NCI-H2196 (cell line): Measurements from ENCODE around the gene DOC2A.

ENCODE experiments used
- DNase-seq: peaks from one replicate; lab custom pipeline; 2025; ENCODE audit not compliant: unreplicated experiment; lab: John Stamatoyannopoulos, UW

Gene DOC2A

DNA sequence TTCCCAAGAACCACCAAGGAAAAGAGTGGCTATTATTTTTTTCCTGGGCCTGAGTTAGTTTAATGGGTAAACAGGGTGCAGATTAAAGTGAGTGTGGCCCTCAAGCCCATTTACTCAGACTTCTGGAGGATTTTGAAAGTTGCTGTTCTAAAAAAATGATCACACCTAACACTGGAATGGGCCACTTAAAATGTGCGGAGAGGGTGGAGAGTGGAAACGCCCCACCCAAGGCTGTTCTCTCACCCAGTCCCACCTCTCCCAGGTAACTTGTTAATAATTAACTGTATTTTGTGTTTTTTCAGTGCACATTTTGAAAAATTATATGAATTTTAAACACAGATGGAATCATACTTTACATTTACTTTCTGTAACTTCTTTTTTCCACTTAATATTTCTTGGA is 20.8 kb downstream of the DOC2A start:
- DNase-seq = no peak

DNA sequence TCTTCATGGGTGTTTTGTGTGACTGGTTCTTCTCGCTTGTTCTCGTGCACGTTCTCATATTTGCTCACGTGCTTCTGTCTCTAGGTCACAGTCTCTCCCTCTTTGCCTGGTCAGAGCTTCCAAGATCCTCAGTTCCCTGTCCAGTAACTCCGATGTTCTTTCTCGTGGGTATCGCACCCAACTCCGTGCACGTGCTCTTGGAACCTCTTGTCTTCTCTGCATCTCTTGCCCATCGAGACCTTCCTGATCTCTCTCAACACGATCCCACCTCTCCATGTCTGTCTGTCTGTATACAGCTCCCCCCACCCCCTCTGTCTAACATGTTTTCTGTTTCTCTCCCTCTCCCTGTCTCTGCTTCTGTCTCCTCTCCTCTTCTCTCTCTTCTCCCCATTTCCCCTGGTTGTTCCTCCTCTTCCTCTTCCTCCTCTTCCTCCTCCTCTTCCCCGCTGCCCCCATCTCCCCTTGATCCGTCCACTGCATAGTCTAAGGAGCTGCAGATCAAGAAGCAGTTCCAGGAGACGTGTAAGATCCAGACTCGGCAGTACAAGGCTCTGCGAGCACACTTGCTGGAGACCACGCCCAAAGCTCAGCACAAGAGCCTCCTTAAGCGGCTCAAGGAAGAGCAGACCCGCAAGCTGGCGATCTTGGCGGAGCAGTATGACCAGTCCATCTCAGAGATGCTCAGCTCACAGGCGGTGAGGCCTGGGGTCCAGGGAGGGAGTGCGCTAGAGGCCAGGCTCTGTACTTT is 21.5 kb downstream of the DOC2A start:
- no peak for DNase-seq

DNA sequence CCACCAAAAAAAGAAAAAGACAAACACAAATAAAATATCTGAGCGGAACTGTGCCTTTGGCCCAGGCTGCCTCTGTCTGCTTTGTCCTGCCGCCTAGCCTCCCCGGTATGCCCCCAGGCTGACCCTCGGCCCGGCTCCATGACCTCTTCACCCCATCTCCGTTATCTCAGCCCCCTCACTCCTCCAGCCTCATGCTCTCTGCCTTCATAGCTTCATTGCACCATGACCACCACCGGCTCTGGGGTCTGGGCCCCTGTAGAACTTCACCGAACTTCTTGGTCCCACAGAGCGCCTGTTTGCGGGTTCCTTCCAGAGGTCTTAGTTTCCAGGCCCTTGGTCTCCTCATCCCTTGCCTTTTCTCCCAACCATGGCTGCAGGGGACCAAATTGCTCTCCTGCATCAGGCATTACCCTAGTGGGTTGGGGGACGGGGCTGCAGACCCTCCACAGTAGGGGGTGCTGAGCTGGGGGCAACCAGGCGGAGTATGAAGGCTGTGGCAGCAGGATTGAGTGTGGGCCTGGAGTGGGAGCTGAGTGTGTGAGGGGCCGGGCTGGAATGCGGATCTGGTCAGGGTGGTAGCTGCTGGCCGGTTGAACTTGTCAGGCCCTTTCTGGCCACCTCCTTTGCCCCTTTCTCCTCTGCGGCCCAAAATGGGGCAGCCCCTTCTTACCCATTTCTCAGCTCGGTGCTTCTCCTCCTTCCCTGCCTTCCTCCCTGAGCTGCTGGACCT is 22.3 kb downstream of the DOC2A start:
- no peak for DNase-seq

DNA sequence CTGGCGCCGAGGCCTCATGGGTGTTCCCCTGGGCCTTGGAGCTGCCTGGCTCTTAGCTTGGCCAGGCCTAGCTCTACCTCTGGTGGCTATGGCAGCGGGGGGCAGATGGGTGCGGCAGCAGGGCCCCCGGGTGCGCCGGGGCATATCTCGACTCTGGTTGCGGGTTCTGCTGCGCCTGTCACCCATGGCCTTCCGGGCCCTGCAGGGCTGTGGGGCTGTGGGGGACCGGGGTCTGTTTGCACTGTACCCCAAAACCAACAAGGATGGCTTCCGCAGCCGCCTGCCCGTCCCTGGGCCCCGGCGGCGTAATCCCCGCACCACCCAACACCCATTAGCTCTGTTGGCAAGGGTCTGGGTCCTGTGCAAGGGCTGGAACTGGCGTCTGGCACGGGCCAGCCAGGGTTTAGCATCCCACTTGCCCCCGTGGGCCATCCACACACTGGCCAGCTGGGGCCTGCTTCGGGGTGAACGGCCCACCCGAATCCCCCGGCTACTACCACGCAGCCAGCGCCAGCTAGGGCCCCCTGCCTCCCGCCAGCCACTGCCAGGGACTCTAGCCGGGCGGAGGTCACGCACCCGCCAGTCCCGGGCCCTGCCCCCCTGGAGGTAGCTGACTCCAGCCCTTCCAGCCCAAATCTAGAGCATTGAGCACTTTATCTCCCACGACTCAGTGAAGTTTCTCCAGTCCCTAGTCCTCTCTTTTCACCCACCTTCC is 23.3 kb downstream of the DOC2A start:
- no peak for DNase-seq

DNA sequence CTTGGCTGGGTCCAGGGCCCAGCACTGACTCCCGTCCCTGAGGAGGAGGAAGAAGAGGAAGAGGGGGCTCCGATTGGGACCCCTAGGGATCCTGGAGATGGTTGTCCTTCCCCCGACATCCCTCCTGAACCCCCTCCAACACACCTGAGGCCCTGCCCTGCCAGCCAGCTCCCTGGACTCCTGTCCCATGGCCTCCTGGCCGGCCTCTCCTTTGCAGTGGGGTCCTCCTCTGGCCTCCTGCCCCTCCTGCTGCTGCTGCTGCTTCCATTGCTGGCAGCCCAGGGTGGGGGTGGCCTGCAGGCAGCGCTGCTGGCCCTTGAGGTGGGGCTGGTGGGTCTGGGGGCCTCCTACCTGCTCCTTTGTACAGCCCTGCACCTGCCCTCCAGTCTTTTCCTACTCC is 23.9 kb downstream of the DOC2A start:
- no peak for DNase-seq

DNA sequence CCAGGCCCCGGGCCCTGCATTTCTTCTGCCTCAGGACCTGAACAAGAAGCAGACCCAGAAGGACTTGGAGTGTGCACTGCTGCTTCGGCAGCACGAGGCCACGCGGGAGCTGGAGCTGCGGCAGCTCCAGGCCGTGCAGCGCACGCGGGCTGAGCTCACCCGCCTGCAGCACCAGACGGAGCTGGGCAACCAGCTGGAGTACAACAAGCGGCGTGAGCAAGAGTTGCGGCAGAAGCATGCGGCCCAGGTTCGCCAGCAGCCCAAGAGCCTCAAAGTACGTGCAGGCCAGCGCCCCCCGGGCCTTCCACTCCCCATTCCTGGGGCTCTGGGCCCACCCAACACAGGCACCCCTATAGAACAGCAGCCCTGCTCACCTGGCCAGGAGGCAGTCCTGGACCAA is 24.6 kb downstream of the DOC2A start:
- no peak for DNase-seq

DNA sequence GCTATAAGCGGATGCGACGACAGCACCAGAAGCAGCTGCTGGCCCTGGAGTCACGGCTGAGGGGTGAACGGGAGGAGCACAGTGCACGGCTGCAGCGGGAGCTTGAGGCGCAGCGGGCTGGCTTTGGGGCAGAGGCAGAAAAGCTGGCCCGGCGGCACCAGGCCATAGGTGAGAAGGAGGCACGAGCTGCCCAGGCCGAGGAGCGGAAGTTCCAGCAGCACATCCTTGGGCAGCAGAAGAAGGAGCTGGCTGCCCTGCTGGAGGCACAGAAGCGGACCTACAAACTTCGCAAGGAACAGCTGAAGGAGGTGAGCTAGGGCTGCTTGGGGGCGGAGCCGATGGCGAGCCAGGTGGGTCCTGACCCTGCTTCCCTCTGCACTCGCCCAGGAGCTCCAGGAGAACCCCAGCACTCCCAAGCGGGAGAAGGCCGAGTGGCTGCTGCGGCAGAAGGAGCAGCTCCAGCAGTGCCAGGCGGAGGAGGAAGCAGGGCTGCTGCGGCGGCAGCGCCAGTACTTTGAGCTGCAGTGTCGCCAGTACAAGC is 25.5 kb downstream of the DOC2A start:
- DNase-seq = no peak

DNA sequence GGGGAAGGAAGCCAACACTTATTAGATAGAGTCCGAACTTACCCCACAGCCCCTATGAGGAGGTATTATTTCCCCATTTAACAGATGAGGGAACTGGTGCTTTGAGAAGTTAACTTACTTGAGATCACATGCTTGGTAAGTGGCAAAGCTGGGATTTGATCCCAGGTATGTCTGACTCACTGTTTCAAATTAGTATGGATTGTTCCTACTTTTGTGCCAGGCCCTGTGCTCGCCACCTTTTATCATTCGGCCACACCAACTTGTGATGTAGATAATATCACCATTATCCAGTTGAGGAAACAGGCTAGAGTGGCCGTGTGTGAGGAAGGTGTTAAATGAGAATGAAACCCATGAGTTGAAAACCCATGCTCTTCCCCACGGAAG is 26.1 kb downstream of the DOC2A start:
- no peak for DNase-seq

DNA sequence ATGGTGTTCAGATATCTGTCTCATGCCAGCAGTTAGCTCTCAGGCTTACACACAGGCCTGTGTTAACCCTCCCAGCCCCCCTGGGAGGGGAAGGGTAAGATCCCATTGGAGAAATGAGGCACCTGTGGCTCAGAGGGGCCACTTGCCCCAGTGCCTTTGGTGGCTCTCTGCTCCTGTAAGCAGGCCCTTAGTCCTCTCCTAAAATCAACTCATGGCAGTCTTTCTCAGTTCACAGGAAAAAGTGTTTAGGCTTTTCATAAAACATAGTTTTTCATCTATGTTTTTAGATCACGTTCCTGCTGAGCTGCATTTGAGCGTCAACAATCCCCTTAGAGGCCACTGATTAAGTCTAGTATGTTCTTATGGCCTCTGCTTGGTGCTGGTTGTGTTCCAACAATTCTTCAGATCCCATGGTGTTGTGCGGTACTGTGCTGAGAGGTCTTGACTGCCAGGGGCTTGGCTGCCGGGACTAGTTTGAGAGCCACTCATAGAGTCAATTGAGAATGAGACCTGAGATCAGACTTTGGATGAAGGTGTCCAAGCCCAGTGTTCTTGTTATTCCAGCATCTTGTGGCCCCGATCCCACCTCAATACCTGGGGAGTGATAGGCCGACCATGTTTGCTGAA is 26.6 kb downstream of the DOC2A start:
- no peak for DNase-seq

DNA sequence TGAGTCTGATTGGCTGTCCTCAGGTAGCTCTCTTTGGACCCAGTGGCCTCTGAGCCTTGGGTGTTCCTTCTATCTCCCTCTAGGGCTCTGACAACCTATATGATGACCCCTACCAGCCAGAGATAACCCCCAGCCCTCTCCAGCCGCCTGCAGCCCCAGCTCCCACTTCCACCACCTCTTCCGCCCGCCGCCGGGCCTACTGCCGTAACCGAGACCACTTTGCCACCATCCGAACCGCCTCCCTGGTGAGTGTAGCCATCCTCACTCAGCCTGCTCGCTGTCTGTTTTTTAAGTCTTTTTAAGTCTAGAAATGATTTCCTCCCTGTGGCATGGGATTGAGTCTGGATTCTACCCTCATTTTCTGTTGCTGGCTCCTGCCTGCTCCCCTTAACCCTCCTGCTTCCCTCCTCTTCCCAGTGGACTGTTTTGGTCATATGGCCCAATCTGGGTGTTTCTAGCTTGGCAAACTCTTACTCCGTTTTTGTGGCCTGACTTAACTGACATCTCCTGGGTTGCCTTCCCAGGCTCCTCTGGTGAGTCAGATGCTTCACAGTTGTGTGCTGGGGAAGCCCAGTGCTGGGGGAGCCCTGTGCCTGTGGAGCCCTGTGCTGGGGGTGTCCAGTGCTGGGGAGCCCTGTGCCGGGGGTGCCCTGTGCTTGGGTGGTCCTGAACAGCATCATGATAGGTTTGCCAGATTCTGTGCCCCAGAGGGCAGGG is 27.2 kb downstream of the DOC2A start:
- no peak for DNase-seq

DNA sequence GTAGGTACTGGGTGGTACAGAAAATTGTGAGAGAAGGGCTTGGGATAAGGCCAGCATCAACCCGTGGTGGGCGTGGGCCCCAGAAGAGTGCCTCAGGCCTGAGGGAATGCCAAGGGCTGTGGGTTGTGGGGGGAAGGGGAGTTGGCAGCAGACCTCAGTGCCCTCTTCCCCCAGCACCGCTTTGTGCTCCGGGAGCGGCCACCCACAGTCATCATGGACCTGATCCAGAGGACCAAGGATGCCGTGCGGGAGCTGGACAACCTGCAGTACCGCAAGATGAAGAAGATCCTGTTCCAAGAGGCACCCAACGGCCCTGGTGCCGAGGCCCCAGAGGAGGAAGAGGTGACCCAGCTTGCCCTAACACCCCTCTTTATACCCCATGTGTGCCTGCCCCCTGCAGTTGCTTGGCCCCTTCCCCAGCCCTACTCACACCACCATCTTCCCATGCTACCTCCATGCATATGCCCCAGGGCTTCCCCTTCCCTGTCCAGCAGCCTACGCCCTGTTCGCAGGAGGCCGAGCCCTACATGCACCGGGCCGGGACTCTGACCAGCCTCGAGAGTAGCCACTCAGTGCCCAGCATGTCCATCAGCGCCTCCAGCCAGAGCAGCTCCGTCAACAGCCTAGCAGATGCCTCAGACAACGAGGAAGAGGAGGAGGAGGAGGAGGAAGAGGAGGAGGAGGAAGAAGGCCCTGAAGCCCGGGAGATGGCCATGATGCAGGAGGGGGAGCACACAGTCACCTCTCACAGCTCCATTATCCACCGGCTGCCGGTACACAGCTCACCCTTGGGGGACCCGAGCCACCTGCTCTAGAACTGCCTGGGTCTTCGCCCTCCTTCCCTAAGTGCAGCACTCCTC is 28.0 kb downstream of the DOC2A start:
- DNase-seq = no peak

DNA sequence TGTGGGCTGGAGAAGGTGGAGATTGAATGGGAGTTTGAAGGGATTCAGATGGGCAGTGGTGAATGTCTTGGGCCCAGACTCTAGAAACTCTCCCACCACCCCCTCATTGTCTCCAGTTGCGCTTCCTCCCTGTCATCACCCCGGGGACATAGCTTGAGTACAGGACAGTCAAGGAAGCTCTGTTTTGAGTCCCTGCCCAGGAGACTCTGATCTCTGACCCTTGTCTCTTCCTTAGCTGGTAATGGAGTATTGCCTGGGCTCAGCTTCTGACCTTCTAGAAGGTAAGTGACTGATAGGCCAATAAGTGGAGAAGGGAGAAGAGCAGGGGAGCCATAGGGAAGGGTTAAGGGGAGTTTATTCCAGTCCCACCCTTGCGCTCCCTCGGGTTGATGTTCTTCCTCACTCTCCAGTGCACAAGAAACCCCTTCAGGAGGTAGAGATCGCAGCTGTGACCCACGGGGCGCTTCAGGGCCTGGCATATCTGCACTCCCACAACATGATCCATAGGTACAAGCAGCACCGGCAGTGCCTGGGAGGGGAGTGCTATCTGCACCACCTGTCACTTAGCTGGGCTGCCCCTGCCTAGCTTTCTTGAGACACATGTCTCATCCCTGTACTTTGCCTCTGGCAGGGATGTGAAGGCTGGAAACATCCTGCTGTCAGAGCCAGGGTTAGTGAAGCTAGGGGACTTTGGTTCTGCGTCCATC is 32.1 kb downstream of the DOC2A start:
- no peak for DNase-seq

DNA sequence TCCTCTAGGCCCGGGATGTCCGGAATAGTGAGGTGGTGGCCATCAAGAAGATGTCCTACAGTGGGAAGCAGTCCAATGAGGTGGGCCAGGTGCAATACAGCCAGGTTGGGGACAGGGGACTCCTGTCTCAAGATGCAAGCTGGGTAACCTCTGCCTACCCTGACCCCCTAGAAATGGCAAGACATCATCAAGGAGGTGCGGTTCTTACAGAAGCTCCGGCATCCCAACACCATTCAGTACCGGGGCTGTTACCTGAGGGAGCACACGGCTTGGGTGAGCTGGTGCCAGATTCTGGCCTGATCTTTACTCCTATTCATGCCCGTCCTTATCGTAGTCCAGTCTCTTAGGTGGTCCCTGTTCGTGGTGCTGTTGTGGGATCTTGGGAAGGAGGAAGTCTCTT is 32.7 kb downstream of the DOC2A start:
- no peak for DNase-seq

DNA sequence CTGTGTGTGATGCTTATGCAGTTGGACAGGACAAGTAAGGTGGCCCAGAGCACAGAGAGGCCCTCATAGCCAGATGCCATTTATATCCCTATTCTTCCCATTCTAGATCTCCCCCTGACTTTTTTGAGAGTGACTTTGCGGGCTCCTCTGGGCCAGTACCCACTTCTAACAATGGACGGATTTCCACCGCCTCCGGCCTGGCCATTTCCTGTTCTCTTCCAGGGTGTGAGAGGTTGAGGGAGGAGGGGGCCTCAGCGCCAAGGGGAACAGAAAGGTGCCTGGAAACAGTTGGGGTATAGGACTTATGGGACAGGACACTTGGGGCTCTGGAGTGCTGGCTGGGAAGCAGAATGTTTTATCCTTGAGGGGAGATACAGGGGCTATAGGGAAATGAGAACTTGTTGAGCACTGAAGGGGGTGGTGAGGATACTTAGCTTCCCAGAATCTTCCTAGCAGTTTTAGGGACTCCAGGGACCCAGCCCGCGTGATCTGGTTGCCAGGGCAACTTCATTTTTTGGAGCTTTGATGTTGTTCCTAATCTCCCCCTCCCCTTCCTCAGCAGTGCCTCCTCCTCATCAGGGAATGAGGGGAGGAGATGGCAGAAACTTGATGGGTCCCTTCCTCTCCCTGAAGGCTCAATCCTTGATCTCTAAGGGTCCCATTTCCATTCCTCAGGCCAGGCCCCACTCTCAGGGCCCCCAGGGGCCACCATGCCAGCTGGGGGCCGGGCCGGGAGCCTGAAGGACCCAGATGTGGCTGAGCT is 33.6 kb downstream of the DOC2A start:
- DNase-seq = no peak

DNA sequence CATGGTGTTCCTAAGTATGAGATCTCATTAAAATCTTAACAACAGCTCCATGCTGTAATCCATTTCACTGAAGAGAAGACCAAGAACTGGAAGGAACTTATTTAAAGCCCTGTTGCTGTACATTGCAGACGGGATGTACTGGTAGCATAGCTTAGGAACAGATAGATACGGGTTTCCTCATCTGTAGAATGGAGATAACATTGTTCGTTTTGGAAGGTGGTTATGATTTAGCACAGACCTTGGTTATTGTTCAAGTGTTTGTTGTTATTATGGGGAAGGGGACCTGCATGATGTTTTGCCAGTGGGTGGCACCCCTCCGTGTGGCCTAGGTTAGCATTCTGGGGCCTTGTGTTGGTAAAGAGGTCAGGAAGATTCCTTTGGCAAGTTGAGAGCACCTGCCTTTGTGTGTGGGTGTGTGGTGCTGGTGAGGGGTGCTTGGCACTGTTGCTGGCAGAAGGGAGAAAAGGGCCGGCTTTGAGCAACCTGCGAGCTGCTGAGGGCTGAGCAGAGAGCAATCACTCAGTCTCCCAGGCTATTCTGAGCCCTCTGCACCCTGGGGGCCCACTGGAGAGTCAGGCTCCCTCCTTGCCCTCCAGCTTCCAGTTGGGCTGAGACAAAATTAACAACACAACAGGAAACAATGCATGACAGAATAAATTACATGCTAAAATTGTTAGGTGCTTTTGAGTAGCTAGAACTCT is 34.9 kb downstream of the DOC2A start:
- DNase-seq = no peak

DNA sequence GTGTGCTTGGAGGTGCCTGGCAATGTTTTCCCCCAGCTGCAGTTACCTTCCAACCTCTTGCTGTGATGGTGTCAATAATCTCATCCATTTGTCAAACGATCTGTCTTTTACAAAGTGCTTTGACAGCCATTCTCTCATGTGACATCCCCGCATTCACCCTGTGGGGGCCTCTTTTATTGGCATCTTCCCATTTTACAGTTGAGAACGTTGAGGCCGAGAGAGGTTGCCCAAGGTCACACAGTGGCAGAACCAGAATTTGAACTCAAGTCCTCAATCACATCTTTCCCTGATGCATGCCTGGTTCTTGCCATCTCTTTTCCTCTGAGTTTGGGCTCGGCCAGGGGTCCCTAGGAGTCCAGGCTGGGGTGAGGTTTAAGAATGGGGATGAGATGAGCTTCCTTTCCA is 35.7 kb downstream of the DOC2A start:
- DNase-seq = no peak

DNA sequence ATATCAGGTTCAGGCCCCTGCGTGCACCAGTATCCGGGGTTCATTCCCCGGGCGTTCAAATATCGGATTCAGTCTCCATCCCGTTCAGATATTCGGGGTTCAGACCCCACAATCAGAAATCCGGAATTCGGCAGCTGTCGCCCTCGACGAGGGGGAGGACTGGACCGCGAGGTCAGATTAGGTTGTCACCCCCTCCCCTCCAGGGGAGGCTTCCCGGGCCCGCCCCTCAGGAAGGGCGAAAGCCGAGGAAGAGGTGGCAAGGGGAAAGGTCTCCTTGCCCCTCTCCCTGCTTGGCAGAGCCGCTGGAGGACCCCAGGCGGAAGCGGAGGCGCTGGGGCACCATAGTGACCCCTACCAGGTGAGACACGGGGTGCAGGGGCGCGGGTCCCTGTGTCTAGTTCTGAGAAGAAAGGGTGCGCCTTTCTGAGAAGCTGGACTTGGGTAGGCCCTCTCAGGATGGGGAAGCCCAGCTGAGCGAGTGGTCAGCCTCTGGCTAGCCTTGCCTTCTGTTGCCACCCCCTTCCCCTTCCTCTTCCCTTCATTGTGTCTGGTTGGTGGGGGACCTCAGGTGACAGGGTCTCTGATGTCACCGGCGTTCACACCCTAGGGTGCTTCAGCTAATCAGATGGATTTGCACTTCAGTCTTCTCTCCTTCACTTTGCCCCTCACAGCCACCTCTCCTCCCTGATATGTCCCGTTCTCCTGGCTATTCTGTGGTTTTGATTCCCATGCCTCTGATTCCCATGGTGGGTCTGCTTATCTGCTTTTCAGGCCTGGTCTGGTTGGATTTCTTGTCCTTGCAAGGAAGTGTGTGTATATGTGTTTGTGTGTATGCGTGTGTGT is 36.3 kb downstream of the DOC2A start:
- DNase-seq = no peak
